HCT116 (cell line): ENCODE results near the gene TRMT1. TPM values are rescaled to one million over a fixed set of nuclear protein-coding genes. Genes with fewer than 3 reads are reported as not detected.

Experiments
- ATAC-seq: fragments of 200-7000 bp; cut with Tn5 transposase; 2 replicates; pipeline ENCODE4 v1.9.1; 2020; ENCODE audit warnings: mild to moderate bottlenecking, moderate library complexity
- BruUV-seq: library from RNA; stranded (reverse); fragments of 400-500 nt; replicated peaks from 2 replicates; lab custom pipeline; 2021; lab: Mats Ljungman, UMichigan
- CTCF ChIA-PET: fragments of 300-600 bp; sonication (Branson Sonifier 250); formaldehyde crosslinking; loops from one replicate; lab custom pipeline; 2021; ENCODE audit warnings: antibody characterized with exemption; lab: Charles Lee
- POLR2A ChIA-PET: fragments of 300-600, 350-600 bp; sonication (Branson Sonifier 250); formaldehyde crosslinking; loops from one replicate; lab custom pipeline; 2021; ENCODE audit warnings: antibody characterized with exemption; lab: Charles Lee
- RAD21 ChIA-PET, 2 experiments: fragments of 300-600 bp; sonication (Branson Sonifier 250); formaldehyde crosslinking; loops; one replicate each; lab custom pipeline; 2023; ENCODE audit warnings: low total read pairs in 2 of 2; ENCODE audit not compliant: uncharacterized antibody in 2 of 2, unreplicated experiment in 2 of 2, low non-redundant PET in 1 of 2; lab: Charles Lee
- DNase-seq: peaks from one replicate; pipeline ENCODE4 v3.0.0-alpha.2; 2010; ENCODE audit warnings: low read depth, low spot score
- H2AFZ ChIP-seq: fragments of 200-600 bp; shearing (Covaris generic), sonication (generic); 2 replicates; pipeline ENCODE4 v1.6.1; 2017; ENCODE audit warnings: low read depth, mixed run types, mixed read lengths, antibody characterized with exemption, low read length; ENCODE audit not compliant: poor library complexity, severe bottlenecking
- H3K27ac ChIP-seq: 2 replicates; pipeline ENCODE4 v1.5.1; 2012; ENCODE audit warnings: low read depth, low read length
- H3K27me3 ChIP-seq: fragments of 200-600 bp; sonication (generic); 2 replicates; pipeline ENCODE4 v1.6.1; 2016; ENCODE audit warnings: mixed run types, low read length, mixed read lengths; ENCODE audit not compliant: insufficient read depth
- H3K36me3 ChIP-seq, 2 experiments: fragments of 200-500 bp in 1 of 2; fragments of 200-600 bp in 1 of 2; sonication (Bioruptor generic) in 1 of 2; sonication (generic) in 1 of 2; 2 replicates each; pipeline versions ENCODE4 v1.5.1 to v1.6.1; 2014 to 2016; ENCODE audit warnings: low read length in 2 of 2, inconsistent platforms in 1 of 2, mixed read lengths in 1 of 2, mixed run types in 1 of 2; ENCODE audit not compliant: insufficient read depth in 2 of 2, control insufficient read depth in 1 of 2
- H3K4me1 ChIP-seq, 2 experiments: fragments of 200-600 bp in 1 of 2; sonication (generic) in 1 of 2; 2 replicates each; pipeline versions ENCODE4 v1.5.1 to v1.6.1; 2012 to 2017; ENCODE audit warnings: low read length in 2 of 2, inconsistent platforms in 1 of 2, mild to moderate bottlenecking in 1 of 2, mixed read lengths in 1 of 2, mixed run types in 1 of 2, moderate library complexity in 1 of 2; ENCODE audit not compliant: insufficient read depth in 2 of 2, control insufficient read depth in 1 of 2
- H3K4me2 ChIP-seq: fragments of 200-600 bp; sonication (generic); 2 replicates; pipeline ENCODE4 v1.6.1; 2017; ENCODE audit warnings: mixed run types, low read length, mixed read lengths
- H3K4me3 ChIP-seq, 2 experiments: fragments of 200-600 bp in 1 of 2; sonication (generic) in 1 of 2; replicated peaks in 1 of 2; 2 replicates each; pipeline ENCODE4 v1.5.1; 2011 to 2016; ENCODE audit warnings: low read length in 2 of 2, control low read depth in 1 of 2, low read depth in 1 of 2, mild to moderate bottlenecking in 1 of 2, mixed read lengths in 1 of 2, mixed run types in 1 of 2
- H3K79me2 ChIP-seq: fragments of 200-600 bp; sonication (generic); 2 replicates; pipeline ENCODE4 v1.6.1; 2017; ENCODE audit warnings: mild to moderate bottlenecking, mixed run types, low read length, moderate library complexity, mixed read lengths; ENCODE audit not compliant: insufficient read depth
- H3K9ac ChIP-seq: fragments of 200-600 bp; sonication (generic); 2 replicates; pipeline ENCODE4 v1.6.1; 2016; ENCODE audit warnings: low read length, mixed read lengths
- H3K9me2 ChIP-seq: fragments of 200-600 bp; sonication (generic), shearing (Covaris generic); 2 replicates; pipeline ENCODE4 v1.6.1; 2017; ENCODE audit warnings: mixed run types, mild to moderate bottlenecking, moderate library complexity; ENCODE audit not compliant: insufficient read depth
- H3K9me3 ChIP-seq, 2 experiments: fragments of 200-500 bp in 1 of 2; fragments of 200-600 bp in 1 of 2; sonication (Bioruptor generic) in 1 of 2; sonication (generic) in 1 of 2; 2 replicates each; pipeline ENCODE4 v1.6.1; 2014 to 2017; ENCODE audit warnings: low read length in 2 of 2, mixed read lengths in 2 of 2, inconsistent platforms in 1 of 2, low read depth in 1 of 2, mild to moderate bottlenecking in 1 of 2, mixed run types in 1 of 2, moderate library complexity in 1 of 2; ENCODE audit not compliant: control insufficient read depth in 1 of 2, insufficient read depth in 1 of 2
- H4K20me1 ChIP-seq: fragments of 200-600 bp; sonication (generic), shearing (Covaris generic); 2 replicates; pipeline ENCODE4 v1.6.1; 2017; ENCODE audit warnings: mixed run types, mild to moderate bottlenecking, moderate library complexity; ENCODE audit not compliant: insufficient read depth
- ATF3 ChIP-seq: IDR thresholded peaks from 2 replicates; pipeline ENCODE4 v1.6.1; 2012
- CEBPB ChIP-seq: IDR thresholded peaks from 2 replicates; pipeline ENCODE4 v1.6.1; 2012; ENCODE audit warnings: low read depth
- CTCF ChIP-seq, 3 experiments: fragments of 200-600 bp in 1 of 3; sonication (generic) in 1 of 3; IDR thresholded peaks in 2 of 3; conservative IDR thresholded peaks in 1 of 3; 2 replicates each; pipeline ENCODE4 v1.5.1; 2012 to 2017; ENCODE audit warnings: low read depth in 2 of 3, low read length in 2 of 3, antibody characterized with exemption in 1 of 3, borderline replicate concordance in 1 of 3, control low read depth in 1 of 3, mild to moderate bottlenecking in 1 of 3, mixed read lengths in 1 of 3, mixed run types in 1 of 3, moderate library complexity in 1 of 3; ENCODE audit not compliant: insufficient read depth in 1 of 3
- EZH2 ChIP-seq: fragments of 200-600 bp; sonication (generic); IDR thresholded peaks from 2 replicates; pipeline ENCODE4 v1.6.1; 2017; ENCODE audit warnings: antibody characterized with exemption, mixed run types
- EZH2phosphoT487 ChIP-seq: fragments of 200-600 bp; IDR thresholded peaks from 2 replicates; pipeline ENCODE4 v1.6.1; 2018; ENCODE audit warnings: antibody characterized with exemption, borderline replicate concordance
- JUND ChIP-seq: IDR thresholded peaks from 2 replicates; pipeline ENCODE4 v1.6.1; 2012
- MAX ChIP-seq: IDR thresholded peaks from 2 replicates; pipeline ENCODE4 v1.6.1; 2012
- POLR2AphosphoS5 ChIP-seq: IDR thresholded peaks from 2 replicates; pipeline ENCODE4 v1.6.1; 2011; ENCODE audit warnings: mild to moderate bottlenecking, low read depth, low read length, moderate library complexity
- SIN3A ChIP-seq: IDR thresholded peaks from 2 replicates; pipeline ENCODE4 v1.6.1; 2012; ENCODE audit warnings: low read depth
- SP1 ChIP-seq: IDR thresholded peaks from 2 replicates; pipeline ENCODE4 v1.6.1; 2012; ENCODE audit warnings: low read depth
- SRF ChIP-seq: IDR thresholded peaks from 2 replicates; pipeline ENCODE4 v1.6.1; 2012; ENCODE audit warnings: low read depth
- TCF7L2 ChIP-seq: IDR thresholded peaks from 2 replicates; pipeline ENCODE4 v1.7.0; 2011; ENCODE audit warnings: borderline replicate concordance, inconsistent platforms; ENCODE audit not compliant: insufficient read depth, insufficient read length; ENCODE audit errors: extremely low read depth
- YY1 ChIP-seq: IDR thresholded peaks from 2 replicates; pipeline ENCODE4 v1.6.1; 2011; ENCODE audit warnings: low read length, low read depth, moderate library complexity, mild to moderate bottlenecking; ENCODE audit not compliant: insufficient replicate concordance; ENCODE audit errors: extremely low read depth
- ZFX ChIP-seq: fragments of 450-650 bp; IDR thresholded peaks from 2 replicates; pipeline ENCODE4 v1.6.1; 2017
- intact Hi-C: fragments of 100-400 bp; cut with micrococcal nuclease; formaldehyde crosslinking; loops from 2 replicates; pipeline ENCODE4 v1.10.0; 2022
- total RNA-seq: library from RNA; stranded (reverse); gene quantifications from one replicate; pipeline ENCODE4 v1.2.1, GENCODE V29; 2021; ENCODE audit not compliant: unreplicated experiment

Gene TRMT1
- total RNA-seq, 1 experiment from 2014 or later, result 84.4 TPM

GRCh38 chr19:13121551-13122274 lies 5.2 kb upstream of the TRMT1 start:
- H3K9me2 ChIP-seq, result no peaks in the 10 kb centered on the region
- H3K27me3 ChIP-seq, result no peaks in the 10 kb centered on the region
- no peak for ATAC-seq
- intact Hi-C loops, result no loop called here
- ChIA-PET RAD21 (no interaction called here), POLR2A (no interaction called here)
- BruUV-seq, result no TSS peak
- peaks cover 12 to 36% of the 10 kb centered on the region in 2 experiments; a peak in 3 of 4 replicates for H3K4me1 ChIP-seq
- H3K79me2 ChIP-seq, result peaks cover 90% of the 10 kb centered on the region
- H4K20me1 ChIP-seq, result peaks cover 24% of the 10 kb centered on the region; the same call in 1 of the 2 replicates
- TF ChIP-seq ATF3 (no peak), POLR2AphosphoS5 (no peak), EZH2phosphoT487 (no peak), JUND (no peak), SP1 (no peak), SRF (no peak), CEBPB (no peak), MAX (no peak), SIN3A (no peak), EZH2 (no peak), ZFX (no peak), YY1 (no peak), CTCF (IDR thresholded peaks at IDR 0.05 in 2 of 3, conservative IDR thresholded peaks at IDR 0.05 in 1 of 3; ENCODE audit: borderline replicate concordance in 1 of 3, insufficient read depth in 1 of 3, low read depth in 2 of 3, low read length in 2 of 3) (no peak), TCF7L2 (no peak)
- TF ChIP-seq, all 23 proteins: peak for 0
- Histone ChIP-seq H3K27ac (no peak overlapping the region), H3K9ac (no peak overlapping the region), H3K4me2 (no peak overlapping the region), H3K4me3 (no peak overlapping the region), H3K9me3 (no peaks in the 10 kb centered on the region), H2AFZ (no peak overlapping the region), H3K36me3 (peaks cover 9 to 30% of the 10 kb centered on the region in 2 experiments; a peak in 3 of 4 replicates)
- DNase-seq, result no peak
- CTCF ChIA-PET, result no interaction called here
